Trophoblast cell (in vitro differentiated cells and primary cell): ENCODE measurements around the gene CRX. TPM values are rescaled to one million over a fixed set of nuclear protein-coding genes. Genes with fewer than 3 reads are reported as not detected.
"Not testable (repeated sequence)": the region's sequence is repeated elsewhere in the genome, so short reads cannot be mapped to it uniquely, and the experiment has no call there.

Experiments
- DNase-seq, 2 donors: peaks; one replicate each; pipeline ENCODE4 v3.0.0-alpha.2; 2016
- H2AFZ ChIP-seq: 2 replicates; pipeline ENCODE4 v1.6.1; 2013; ENCODE audit warnings: low read length, moderate library complexity, mild to moderate bottlenecking; ENCODE audit not compliant: insufficient read depth, poor library complexity
- H2AK5ac ChIP-seq: 2 replicates; pipeline ENCODE4 v1.6.1; 2013; ENCODE audit warnings: mild to moderate bottlenecking, low read length
- H2BK120ac ChIP-seq: 2 replicates; pipeline ENCODE4 v1.6.1; 2013; ENCODE audit warnings: low read length, mild to moderate bottlenecking, moderate library complexity; ENCODE audit not compliant: insufficient read depth, poor library complexity
- H2BK12ac ChIP-seq: 2 replicates; pipeline ENCODE4 v1.6.1; 2013; ENCODE audit warnings: mild to moderate bottlenecking, low read length, moderate library complexity
- H2BK5ac ChIP-seq: 2 replicates; pipeline ENCODE4 v1.6.1; 2013; ENCODE audit warnings: low read length, low read depth, moderate library complexity, mild to moderate bottlenecking; ENCODE audit not compliant: poor library complexity
- H3K14ac ChIP-seq: 2 replicates; pipeline ENCODE4 v1.6.1; 2013; ENCODE audit warnings: mild to moderate bottlenecking, low read length
- H3K18ac ChIP-seq: 2 replicates; pipeline ENCODE4 v1.6.1; 2013; ENCODE audit warnings: mild to moderate bottlenecking, low read length
- H3K23ac ChIP-seq: 2 replicates; pipeline ENCODE4 v1.6.1; 2013; ENCODE audit warnings: low read length
- H3K27ac ChIP-seq: 2 replicates; pipeline ENCODE4 v1.5.1; 2013; ENCODE audit warnings: low read depth, mild to moderate bottlenecking, inconsistent platforms, low read length, moderate library complexity
- H3K27me3 ChIP-seq: 2 replicates; pipeline ENCODE4 v1.6.1; 2013; ENCODE audit warnings: inconsistent platforms, mild to moderate bottlenecking, low read length, moderate library complexity; ENCODE audit not compliant: insufficient read depth
- H3K36me3 ChIP-seq, 2 experiments: 1 replicate in 1 of 2; 2 replicates in 1 of 2; pipeline ENCODE4 v1.6.1; 2013; ENCODE audit warnings: low read length in 2 of 2, mild to moderate bottlenecking in 2 of 2, moderate library complexity in 1 of 2; ENCODE audit not compliant: insufficient read depth in 2 of 2, control insufficient read depth in 1 of 2
- H3K4ac ChIP-seq: 2 replicates; pipeline ENCODE4 v1.6.1; 2013; ENCODE audit warnings: low read depth, mild to moderate bottlenecking, low read length, moderate library complexity
- H3K4me1 ChIP-seq, 2 experiments: 1 replicate in 1 of 2; 2 replicates in 1 of 2; pipeline ENCODE4 v1.6.1; 2013; ENCODE audit warnings: low read length in 2 of 2, mild to moderate bottlenecking in 2 of 2, moderate library complexity in 1 of 2; ENCODE audit not compliant: insufficient read depth in 2 of 2, control insufficient read depth in 1 of 2
- H3K4me2 ChIP-seq: 2 replicates; pipeline ENCODE4 v1.6.1; 2013; ENCODE audit warnings: inconsistent platforms, mild to moderate bottlenecking, low read length, moderate library complexity
- H3K4me3 ChIP-seq: 2 replicates; pipeline ENCODE4 v1.5.1; 2013; ENCODE audit warnings: mild to moderate bottlenecking, low read depth, low read length, inconsistent platforms
- H3K79me1 ChIP-seq: one replicate; pipeline ENCODE4 v1.6.1; 2013; ENCODE audit warnings: low read length
- H3K79me2 ChIP-seq: 2 replicates; pipeline ENCODE4 v1.6.1; 2013; ENCODE audit warnings: low read length, mild to moderate bottlenecking; ENCODE audit not compliant: control insufficient read depth, insufficient read depth, poor library complexity
- H3K9ac ChIP-seq: 2 replicates; pipeline ENCODE4 v1.6.1; 2013; ENCODE audit warnings: mild to moderate bottlenecking, low read length
- H3K9me3 ChIP-seq: 2 replicates; pipeline ENCODE4 v1.6.1; 2013; ENCODE audit warnings: low read depth, mild to moderate bottlenecking, control low read depth, inconsistent platforms, low read length; ENCODE audit not compliant: insufficient read depth
- H4K12ac ChIP-seq: 2 replicates; pipeline ENCODE4 v1.6.1; 2013; ENCODE audit warnings: low read depth, mild to moderate bottlenecking, low read length, moderate library complexity
- H4K8ac ChIP-seq: 2 replicates; pipeline ENCODE4 v1.6.1; 2013; ENCODE audit warnings: low read depth, mild to moderate bottlenecking, low read length, moderate library complexity
- H4K91ac ChIP-seq: one replicate; pipeline ENCODE4 v1.6.1; 2013; ENCODE audit warnings: low read depth, mild to moderate bottlenecking, low read length, moderate library complexity
- WGBS: extraction: QIAGEN DNeasy Blood & Tissue Kit; methylation state at CpG from one replicate; pipeline ENCODE4 v1.1.7; 2013; ENCODE audit warnings: missing lambda C conversion rate; ENCODE audit not compliant: insufficient read length, insufficient coverage; ENCODE audit errors: extremely low coverage; 5-methylcytosine and 5-hydroxymethylcytosine counted together
- polyA plus RNA-seq: library from polyadenylated mRNA; stranded (reverse); fragments of 200-250 nt; gene quantifications from 2 replicates; pipeline ENCODE4 v1.2.3, GENCODE V29; 2013

CRX gene
- 0.01 TPM in 1 of 2 replicates, not detected in the other for polyA plus RNA-seq

DNA sequence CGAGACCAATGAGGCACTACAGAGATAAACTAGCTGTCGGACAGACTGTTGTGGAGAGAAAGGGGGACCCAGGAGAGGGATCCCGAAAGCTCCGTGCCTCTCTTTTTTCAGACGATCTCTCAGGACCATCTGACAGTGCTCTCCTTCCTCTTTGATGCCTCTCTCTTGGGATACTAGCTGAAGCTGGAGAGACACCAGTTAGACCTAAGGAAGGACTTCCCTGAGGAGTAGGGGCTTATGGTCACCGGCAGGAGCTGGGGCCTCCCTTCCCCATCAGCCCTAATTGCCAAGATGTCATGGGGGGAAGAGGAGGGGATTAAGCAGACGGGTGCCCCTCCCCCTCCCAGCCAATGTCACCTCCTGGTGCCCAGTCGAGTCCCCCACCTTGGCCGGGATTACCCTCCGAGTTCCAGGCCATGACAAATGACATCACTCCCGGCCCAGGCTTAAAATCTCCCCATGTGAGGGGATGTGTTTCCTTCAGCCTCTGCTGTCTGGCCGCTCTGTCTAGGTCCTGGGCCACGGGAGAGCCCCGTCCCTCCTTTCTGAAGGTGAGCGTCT, at the start of gene CRX:
CRX (plus strand) TSS at position 478 of the 561 bp plus-strand sequence. CDS start 12,507 bp downstream, outside the sequence.
- no peak within 1 kb of the TSS for H2BK120ac ChIP-seq
- H3K18ac ChIP-seq = no peak within 1 kb of the TSS
- no peak within 1 kb of the TSS for H3K9ac ChIP-seq
- H3K9me3 ChIP-seq = peaks cover 1% of the 10 kb centered on the region
- H2BK5ac ChIP-seq = no peak within 1 kb of the TSS
- no peak within 1 kb of the TSS for H2AFZ ChIP-seq
- no peak within 1 kb of the TSS for H3K23ac ChIP-seq
- DNase-seq = no peak
- no peaks in the 10 kb centered on the region for H3K79me2 ChIP-seq
- H2BK12ac ChIP-seq = no peak within 1 kb of the TSS
- no peaks in the 10 kb centered on the region for H3K4me1 ChIP-seq
- H4K12ac ChIP-seq = no peak within 1 kb of the TSS
- no peaks in the 10 kb centered on the region for H3K36me3 ChIP-seq
- WGBS = no CpG with 5 or more reads among the region's 15 CpGs
- H4K91ac ChIP-seq = no peak within 1 kb of the TSS
- no peak within 1 kb of the TSS for H4K8ac ChIP-seq
- H3K79me1 ChIP-seq = no peaks in the 10 kb centered on the region
- no peak within 1 kb of the TSS for H3K27ac ChIP-seq
- H3K27me3 ChIP-seq = no peaks in the 10 kb centered on the region
- H3K4ac ChIP-seq = no peak within 1 kb of the TSS
- no peak within 1 kb of the TSS for H2AK5ac ChIP-seq
- no peak within 1 kb of the TSS for H3K4me2 ChIP-seq
- no peak within 1 kb of the TSS for H3K14ac ChIP-seq
- H3K4me3 ChIP-seq = no peak within 1 kb of the TSS

DNA sequence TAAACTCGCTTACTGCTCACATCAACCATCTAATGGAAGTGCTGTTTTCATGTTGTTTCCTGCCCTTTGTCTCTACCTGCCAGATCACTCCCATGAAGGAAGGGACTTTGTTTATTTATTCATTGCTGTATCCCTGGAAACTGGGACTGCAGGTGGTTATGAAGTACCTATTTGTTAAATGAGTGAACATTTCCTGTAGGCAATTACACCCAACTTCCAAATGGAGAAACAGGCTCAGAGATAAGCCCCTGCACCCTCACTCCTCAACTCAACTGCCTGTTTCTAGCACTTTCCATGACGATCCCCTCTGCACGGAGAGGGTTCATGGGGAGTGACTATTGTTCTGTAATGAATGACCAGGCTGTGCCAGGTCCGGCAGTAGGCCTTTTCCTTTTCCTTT, 45.2 kb upstream of the CRX start:
- Histone ChIP-seq H4K12ac (no peak overlapping the region), H3K4ac (no peak overlapping the region), H2AK5ac (no peak overlapping the region), H2BK12ac (no peak overlapping the region), H4K8ac (no peak overlapping the region), H3K27ac (no peak overlapping the region), H3K4me1 (peaks cover 4 to 7% of the 10 kb centered on the region in 2 experiments), H3K4me2 (no peak overlapping the region), H2BK5ac (no peak overlapping the region), H3K27me3 (no peaks in the 10 kb centered on the region), H2BK120ac (no peak overlapping the region), H3K79me1 (peaks cover 12% of the 10 kb centered on the region), H4K91ac (no peak overlapping the region), H3K79me2 (peaks cover 23% of the 10 kb centered on the region), H3K18ac (no peak overlapping the region), H3K9me3 (no peaks in the 10 kb centered on the region), H3K23ac (no peak overlapping the region), H3K36me3 (peaks cover 12 to 13% of the 10 kb centered on the region in 2 experiments), H3K4me3 (no peak overlapping the region), H2AFZ (no peak overlapping the region), H3K14ac (no peak overlapping the region), H3K9ac (no peak overlapping the region)
- DNase-seq = peak; percentile 25 to 48
- WGBS = no CpG with 5 or more reads among the region's 4 CpGs

DNA sequence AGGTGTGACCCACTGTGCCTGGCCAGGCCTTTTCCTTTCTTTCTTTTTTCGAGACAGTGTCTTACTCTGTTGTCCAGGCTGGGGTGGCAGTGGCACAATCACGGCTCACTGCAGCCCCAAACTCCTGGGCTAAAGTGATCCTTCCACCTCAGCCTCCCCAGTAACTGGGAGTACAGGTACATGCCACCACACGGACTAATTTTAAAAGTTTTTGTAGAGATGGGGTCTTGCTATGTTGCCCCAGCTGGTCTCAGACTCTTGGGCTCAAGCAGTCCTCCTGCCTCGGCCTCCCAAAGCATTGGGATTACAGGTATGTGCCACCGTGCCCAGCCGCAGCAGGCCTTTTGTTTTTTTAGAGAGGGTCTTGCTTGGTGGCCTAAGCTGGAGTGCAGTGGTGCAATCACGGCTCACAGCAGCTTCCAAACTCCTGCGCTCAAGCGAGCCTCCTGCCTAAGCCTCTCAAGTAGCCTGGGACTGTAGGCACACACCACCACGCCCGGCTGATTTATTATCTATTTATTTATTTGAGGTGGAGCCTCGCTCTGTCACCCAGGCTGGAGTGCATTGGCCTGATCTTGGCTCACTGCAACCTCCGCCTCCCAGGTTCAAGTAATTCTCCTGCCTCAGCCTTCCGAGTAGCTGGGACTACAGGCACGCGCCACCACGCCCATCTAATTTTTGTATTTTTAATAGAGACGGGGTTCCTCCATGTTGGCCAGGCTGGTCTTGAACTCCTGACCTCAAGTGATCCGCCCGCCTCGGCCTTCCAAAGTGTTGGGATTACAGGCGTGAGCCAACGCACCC, 44.3 kb upstream of the CRX start:
- not testable (repeated sequence) for H4K8ac ChIP-seq, H3K23ac ChIP-seq, H3K9me3 ChIP-seq, H4K91ac ChIP-seq, H2BK120ac ChIP-seq, H3K4ac ChIP-seq, H3K9ac ChIP-seq, H2BK5ac ChIP-seq, H3K27ac ChIP-seq, H3K27me3 ChIP-seq, H3K18ac ChIP-seq, H3K4me1 ChIP-seq, H3K14ac ChIP-seq, H4K12ac ChIP-seq, H2AFZ ChIP-seq, DNase-seq, H2AK5ac ChIP-seq, H2BK12ac ChIP-seq
- no CpG with 5 or more reads among the region's 23 CpGs for WGBS
- H3K79me1 ChIP-seq = peaks cover 12% of the 10 kb centered on the region
- peaks cover 23% of the 10 kb centered on the region for H3K79me2 ChIP-seq
- H3K4me2 ChIP-seq = peak overlapping the region; percentile 67
- H3K36me3 ChIP-seq = peaks cover 18 to 19% of the 10 kb centered on the region in 2 experiments
- peak overlapping the region; percentile 78 for H3K4me3 ChIP-seq

DNA sequence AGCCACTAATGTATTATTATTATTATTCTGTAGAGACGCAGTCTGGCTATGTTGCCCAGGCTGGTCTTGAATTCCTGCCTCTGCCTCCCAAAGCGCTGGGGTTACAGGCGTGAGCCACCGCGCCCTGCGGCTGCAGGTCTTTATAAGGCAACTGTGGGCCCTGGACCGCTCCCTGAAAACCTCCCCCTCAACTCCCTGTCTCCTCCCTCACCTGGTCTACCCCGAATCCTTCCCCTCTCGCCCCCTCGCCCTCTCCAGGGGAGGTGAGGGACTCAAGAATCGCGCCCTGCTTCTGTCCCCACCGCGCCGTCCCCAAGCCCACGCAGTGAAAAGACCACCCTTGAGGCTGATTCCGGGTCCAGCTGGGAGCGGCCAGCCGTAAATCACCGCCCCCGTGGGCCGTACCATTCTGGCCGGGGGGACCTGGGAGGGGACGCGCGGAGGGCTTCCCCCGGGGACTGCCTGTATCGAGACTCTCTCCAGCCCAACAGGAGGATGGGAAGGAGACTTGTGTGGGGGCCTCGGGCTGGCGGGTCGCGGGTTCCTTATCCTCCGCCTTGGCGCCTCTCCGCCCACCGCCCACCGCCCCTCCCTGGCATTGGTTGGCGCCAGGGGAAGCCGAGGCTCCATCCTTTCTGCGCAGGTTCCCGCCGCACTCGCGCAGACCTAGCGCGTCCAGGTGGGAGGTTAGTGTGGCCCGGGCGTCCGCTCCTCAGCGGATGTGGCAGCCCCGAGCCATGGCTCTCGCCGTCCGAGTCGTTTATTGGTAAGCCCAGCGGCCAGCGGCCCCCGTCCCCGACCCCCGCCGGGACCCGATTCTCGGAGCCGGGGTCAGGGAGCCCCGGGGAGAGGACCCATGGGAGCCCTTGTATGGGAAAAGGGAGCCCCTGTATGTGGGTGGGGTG, 43.4 kb upstream of the CRX start, which contains the start of gene SELENOW:
SELENOW (plus strand) TSS at position 655 of the 905 bp plus-strand sequence; CDS start at position 738, 83 bp downstream.
- peaks cover 18 to 25% of the 10 kb centered on the region in 2 experiments for H3K36me3 ChIP-seq
- H2BK5ac ChIP-seq = peak within 1 kb of the TSS; percentile 96
- DNase-seq = peak; percentile 67 to 84
- H3K79me1 ChIP-seq = peaks cover 12% of the 10 kb centered on the region
- peak within 1 kb of the TSS; percentile 79 for H3K18ac ChIP-seq
- H3K79me2 ChIP-seq = peaks cover 23% of the 10 kb centered on the region
- peaks cover 4 to 7% of the 10 kb centered on the region in 2 experiments for H3K4me1 ChIP-seq
- H3K27me3 ChIP-seq = no peaks in the 10 kb centered on the region
- peak within 1 kb of the TSS; percentile 78 for H3K4me3 ChIP-seq
- H4K8ac ChIP-seq = peak within 1 kb of the TSS; percentile 81
- H3K4ac ChIP-seq = peak within 1 kb of the TSS; percentile 75
- H2AFZ ChIP-seq = peak within 1 kb of the TSS; percentile 61
- WGBS = no CpG with 5 or more reads among the region's 65 CpGs
- no peak within 1 kb of the TSS for H3K23ac ChIP-seq
- H3K27ac ChIP-seq = peak within 1 kb of the TSS; percentile 89
- H4K91ac ChIP-seq = peak within 1 kb of the TSS; percentile 92
- H3K14ac ChIP-seq = peak within 1 kb of the TSS; percentile 90
- peak within 1 kb of the TSS; percentile 59 for H4K12ac ChIP-seq
- H2BK12ac ChIP-seq = peak within 1 kb of the TSS; percentile 72
- H2BK120ac ChIP-seq = peak within 1 kb of the TSS; percentile 95
- H3K9me3 ChIP-seq = no peaks in the 10 kb centered on the region
- H2AK5ac ChIP-seq = peak within 1 kb of the TSS; percentile 18
- peak within 1 kb of the TSS; percentile 86 for H3K9ac ChIP-seq
- peak within 1 kb of the TSS; percentile 67 for H3K4me2 ChIP-seq
